ENCODE data around the gene ACOT8. TPM values are rescaled to one million over a fixed set of nuclear protein-coding genes. Genes with fewer than 3 reads are reported as not detected.

ACOT8 gene
- total RNA-seq, 1 donor = 58.7 TPM

GRCh38 chr20:45859916-45860315, 2.7 kb upstream of the ACOT8 start:
- no peak for DNase-seq (ENCODE audit: low read depth in 2 of 3, low spot score in 2 of 3)

- no peak for DNase-seq (ENCODE audit: low read depth in 2 of 3, low spot score in 2 of 3)
Observed at GRCh38 chr20:45857882-45858216, 657 bp upstream of the ACOT8 start.

- no peak for DNase-seq (ENCODE audit: low read depth in 2 of 3, low spot score in 2 of 3)
Observed at GRCh38 chr20:45853484-45853883, 3.7 kb downstream of the ACOT8 start.

- DNase-seq (ENCODE audit: low read depth in 2 of 3, low spot score in 2 of 3) = no peak
Observed at GRCh38 chr20:45852326-45852725, 4.9 kb downstream of the ACOT8 start.

GRCh38 chr20:45851501-45851900, 5.7 kb downstream of the ACOT8 start:
- DNase-seq (ENCODE audit: low read depth in 2 of 3, low spot score in 2 of 3) = no peak

GRCh38 chr20:45850926-45851325, 6.3 kb downstream of the ACOT8 start:
- no peak for DNase-seq (ENCODE audit: low read depth in 2 of 3, low spot score in 2 of 3)

GRCh38 chr20:45850238-45850637, 7.0 kb downstream of the ACOT8 start:
- no peak for DNase-seq (ENCODE audit: low read depth in 2 of 3, low spot score in 2 of 3)

GRCh38 chr20:45848969-45849582, 8.1 kb downstream of the ACOT8 start:
- DNase-seq (ENCODE audit: low read depth in 2 of 3, low spot score in 2 of 3) = no peak

- DNase-seq (ENCODE audit: low read depth in 2 of 3, low spot score in 2 of 3) = no peak
Observed at GRCh38 chr20:45848421-45848820, 8.8 kb downstream of the ACOT8 start.

GRCh38 chr20:45845452-45845851, 11.7 kb downstream of the ACOT8 start:
- no peak for DNase-seq (ENCODE audit: low read depth in 2 of 3, low spot score in 2 of 3)

GRCh38 chr20:45843506-45843905, 13.7 kb downstream of the ACOT8 start:
- no peak for DNase-seq (ENCODE audit: low read depth in 2 of 3, low spot score in 2 of 3)

- DNase-seq (ENCODE audit: low read depth in 2 of 3, low spot score in 2 of 3) = peak in 2 of 3 donors; percentile 40 to 70
Observed at GRCh38 chr20:45842169-45842812, 14.9 kb downstream of the ACOT8 start.

GRCh38 chr20:45841407-45842129, 15.6 kb downstream of the ACOT8 start:
- DNase-seq (ENCODE audit: low read depth in 2 of 3, low spot score in 2 of 3) = no peak

GRCh38 chr20:45840700-45841198, 16.4 kb downstream of the ACOT8 start:
- no peak for DNase-seq (ENCODE audit: low read depth in 2 of 3, low spot score in 2 of 3)

- peak in 1 of 3 donors; percentile 42 for DNase-seq (ENCODE audit: low read depth in 2 of 3, low spot score in 2 of 3)
Observed at GRCh38 chr20:45836841-45837240, 20.4 kb downstream of the ACOT8 start.

- DNase-seq (ENCODE audit: low read depth in 2 of 3, low spot score in 2 of 3) = no peak
Observed at GRCh38 chr20:45835825-45836224, 21.4 kb downstream of the ACOT8 start.

GRCh38 chr20:45835329-45835765, 21.8 kb downstream of the ACOT8 start:
- peak in 1 of 3 donors; percentile 43 for DNase-seq (ENCODE audit: low read depth in 2 of 3, low spot score in 2 of 3)

GRCh38 chr20:45834797-45835161, 22.4 kb downstream of the ACOT8 start:
- DNase-seq (ENCODE audit: low read depth in 2 of 3, low spot score in 2 of 3) = no peak

- peak in 2 of 3 donors; percentile 39 to 42 for DNase-seq (ENCODE audit: low read depth in 2 of 3, low spot score in 2 of 3)
Observed at GRCh38 chr20:45833883-45834796, 23.1 kb downstream of the ACOT8 start.

- DNase-seq (ENCODE audit: low read depth in 2 of 3, low spot score in 2 of 3) = peak in 2 of 3 donors; percentile 19 to 36
Observed at GRCh38 chr20:45833030-45833882, 23.9 kb downstream of the ACOT8 start, which contains the start of gene SNX21. Gene SNX21 (plus strand): TSS chr20:45833799. CDS start chr20:45833920, 121 bp downstream.
